NOMO-1 treated with DMSO at 0.1 percent for 48 hours (cell line): ENCODE data around the gene KRT79.
"Not testable (repeated sequence)": the region's sequence is repeated elsewhere in the genome, so short reads cannot be mapped to it uniquely, and the experiment has no call there.

Experiments
- DNase-seq: peaks from one replicate; lab custom pipeline; 2025; ENCODE audit not compliant: unreplicated experiment; lab: John Stamatoyannopoulos, UW

The KRT79 gene

DNA sequence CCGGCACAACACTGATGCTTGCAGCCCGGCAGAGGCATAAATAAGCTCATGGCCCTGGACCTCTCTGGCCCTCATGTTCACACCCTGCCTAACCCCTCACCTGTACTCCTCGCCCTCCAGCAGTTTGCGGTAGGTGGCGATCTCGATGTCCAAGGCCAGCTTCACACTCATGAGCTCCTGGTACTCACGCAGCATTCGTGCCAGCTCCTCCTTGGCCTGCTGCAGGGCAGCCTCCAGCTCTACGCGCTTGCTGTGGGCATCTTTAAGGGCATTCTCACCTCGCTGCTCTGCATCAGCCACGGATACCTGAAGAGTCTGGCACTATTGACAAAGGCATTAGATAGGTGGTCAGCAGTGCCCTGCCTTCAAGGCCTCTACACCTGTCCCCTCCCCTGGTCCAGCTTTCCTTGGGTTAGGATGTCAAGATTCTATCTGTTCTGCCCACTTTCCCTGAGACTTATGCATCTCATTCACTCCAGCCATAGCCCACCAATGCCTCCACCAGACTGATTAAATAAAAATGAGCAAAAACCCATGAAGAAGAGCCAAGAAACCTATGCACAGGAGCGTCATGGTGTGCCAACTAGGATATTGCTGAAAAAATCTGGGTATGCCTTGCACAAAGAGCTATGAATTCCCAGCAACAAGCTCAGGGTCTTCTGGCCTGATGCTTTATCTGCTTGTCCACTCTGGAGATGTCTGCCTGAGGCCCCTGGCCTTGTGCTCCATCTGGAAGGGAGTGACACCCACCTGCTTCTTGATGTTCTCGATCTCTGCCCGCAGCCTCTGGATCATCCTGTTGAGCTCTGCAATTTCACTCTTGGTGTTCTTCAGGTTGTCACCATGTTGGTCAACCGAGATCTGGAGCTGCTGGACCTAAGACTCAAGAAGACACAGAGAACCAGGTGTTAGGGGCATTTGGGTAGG lies 26.3 kb downstream of the KRT79 start:
- no peak for DNase-seq

DNA sequence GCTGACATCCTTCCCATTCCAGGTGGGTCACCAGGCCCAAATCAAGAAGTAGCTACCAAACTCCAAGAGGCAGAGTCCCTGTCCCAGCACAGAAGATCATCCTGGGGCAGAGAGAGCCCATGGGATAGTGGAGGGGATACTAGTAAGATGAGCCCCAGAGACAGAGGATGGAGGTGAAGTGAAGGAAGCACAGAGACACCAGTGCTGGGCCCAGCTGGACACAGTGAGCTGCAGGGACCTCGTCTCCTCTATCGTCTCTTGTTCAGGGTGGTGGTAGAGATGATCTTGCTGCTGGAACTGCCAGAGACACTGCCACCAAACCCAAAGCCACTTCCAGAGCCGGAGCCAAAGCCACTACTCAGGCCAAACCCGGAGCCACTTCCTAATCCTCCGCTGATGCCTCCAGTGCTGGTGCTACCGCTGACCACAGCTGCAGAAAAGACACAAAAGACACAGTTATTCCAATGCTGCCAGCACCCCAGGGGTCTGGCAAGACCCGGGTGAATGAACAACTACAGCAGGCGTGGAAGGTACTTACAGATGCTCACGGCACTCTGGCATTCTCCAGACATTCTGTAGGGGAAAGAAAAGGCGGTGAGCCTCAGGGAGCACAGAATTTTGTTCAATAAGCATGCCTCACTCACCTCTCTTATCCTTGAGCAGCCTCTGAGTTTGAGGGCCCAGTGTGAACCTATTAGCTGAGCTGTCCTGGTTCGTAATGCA lies 27.1 kb downstream of the KRT79 start:
- no peak for DNase-seq

- DNase-seq: no peak
Measured at GRCh38 chr12:52806169-52806811, 27.8 kb downstream of the KRT79 start.

- DNase-seq: no peak
Measured at GRCh38 chr12:52805739-52806138, 28.4 kb downstream of the KRT79 start.

DNA sequence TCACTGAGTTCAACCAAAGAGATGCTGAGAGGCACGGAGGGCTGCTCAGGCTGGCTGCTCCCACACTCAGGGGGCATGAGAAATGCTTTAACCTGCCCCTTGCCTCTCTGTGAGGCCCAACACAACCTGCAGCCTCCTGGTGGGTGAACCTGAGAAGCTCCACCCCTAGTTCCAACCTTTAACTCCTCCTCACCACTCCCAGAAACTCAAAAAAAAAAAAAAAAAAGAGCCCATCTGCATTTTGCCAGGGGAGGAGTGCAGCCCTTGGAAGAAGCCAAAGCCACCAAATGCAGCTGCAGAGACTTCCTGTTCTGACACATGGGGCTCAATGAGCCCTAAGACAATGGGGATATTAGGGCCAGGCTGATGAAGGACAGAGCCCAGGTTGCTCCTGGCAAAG lies 29.1 kb downstream of the KRT79 start:
- no peak for DNase-seq

DNA sequence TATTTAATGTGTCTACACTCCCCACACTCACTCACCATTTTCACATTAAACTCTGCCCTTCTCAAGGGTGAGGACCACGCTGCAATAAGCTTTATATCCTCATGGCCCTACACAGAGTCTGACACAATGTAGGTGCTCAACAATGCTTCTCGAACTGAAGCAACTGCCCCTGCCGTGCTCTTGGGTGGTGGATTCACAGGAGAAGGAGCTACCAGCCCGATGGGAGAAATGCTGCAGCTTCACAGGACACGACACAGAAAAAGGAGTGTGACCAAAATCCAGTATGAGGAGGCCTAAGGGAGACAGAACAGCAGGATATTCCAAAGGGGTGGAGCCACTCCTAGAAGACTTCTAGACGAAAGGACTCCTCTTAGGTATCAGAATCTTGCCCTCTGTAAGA lies 31.7 kb downstream of the KRT79 start:
- no peak for DNase-seq

DNA sequence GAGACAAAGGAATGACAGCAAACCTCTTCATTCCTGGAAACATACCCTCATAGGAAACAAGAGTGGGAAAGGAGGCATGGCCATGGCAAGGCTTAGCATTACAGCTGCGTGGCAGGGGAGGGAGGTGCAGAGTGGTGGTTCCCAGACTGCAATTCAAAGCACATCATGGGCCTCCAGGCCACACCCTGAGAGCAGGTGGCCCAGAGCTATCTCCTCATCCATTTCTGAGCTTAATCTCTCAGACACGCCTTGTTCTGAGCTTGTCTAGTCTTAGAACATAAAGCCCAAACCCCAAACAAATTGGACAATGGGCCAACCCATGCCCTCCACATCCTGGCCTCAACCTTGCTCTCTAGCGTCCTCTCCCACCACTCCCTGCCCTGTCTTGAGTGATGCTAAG lies 32.3 kb downstream of the KRT79 start:
- no peak for DNase-seq

DNA sequence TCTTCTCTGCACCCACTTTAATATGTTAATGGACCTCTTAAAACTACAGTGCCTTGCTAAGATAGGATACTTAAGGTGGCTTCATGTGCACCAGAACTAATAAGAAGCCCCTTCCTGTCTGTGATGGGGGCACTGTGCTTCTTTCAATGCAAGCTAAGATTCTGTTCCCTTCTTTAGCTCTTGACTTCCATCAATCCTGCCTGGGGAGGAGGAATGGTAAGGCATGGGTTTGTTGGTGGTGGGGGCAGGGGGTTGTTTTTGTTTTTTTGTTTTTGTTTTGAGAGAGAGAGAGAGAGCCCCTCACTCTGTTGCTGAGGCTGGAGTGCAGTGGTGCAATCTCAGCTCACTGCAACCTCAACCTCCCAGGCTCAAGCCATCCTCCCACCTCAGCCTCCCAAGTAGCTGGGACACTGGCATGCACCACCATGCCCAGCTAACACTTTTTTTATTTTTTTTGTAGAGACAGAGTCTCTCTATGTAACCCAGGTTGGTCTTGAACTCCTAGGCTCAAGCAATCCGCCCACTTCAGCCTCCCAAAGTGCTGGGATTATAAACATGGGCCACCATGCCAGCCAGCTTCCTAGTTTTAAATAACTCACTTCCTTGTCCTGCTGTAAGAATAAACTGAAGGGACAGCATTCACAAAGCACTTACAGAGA lies 33.7 kb downstream of the KRT79 start:
- DNase-seq: no peak

- no peak for DNase-seq
Measured at GRCh38 chr12:52799505-52800211, 34.5 kb downstream of the KRT79 start.

DNA sequence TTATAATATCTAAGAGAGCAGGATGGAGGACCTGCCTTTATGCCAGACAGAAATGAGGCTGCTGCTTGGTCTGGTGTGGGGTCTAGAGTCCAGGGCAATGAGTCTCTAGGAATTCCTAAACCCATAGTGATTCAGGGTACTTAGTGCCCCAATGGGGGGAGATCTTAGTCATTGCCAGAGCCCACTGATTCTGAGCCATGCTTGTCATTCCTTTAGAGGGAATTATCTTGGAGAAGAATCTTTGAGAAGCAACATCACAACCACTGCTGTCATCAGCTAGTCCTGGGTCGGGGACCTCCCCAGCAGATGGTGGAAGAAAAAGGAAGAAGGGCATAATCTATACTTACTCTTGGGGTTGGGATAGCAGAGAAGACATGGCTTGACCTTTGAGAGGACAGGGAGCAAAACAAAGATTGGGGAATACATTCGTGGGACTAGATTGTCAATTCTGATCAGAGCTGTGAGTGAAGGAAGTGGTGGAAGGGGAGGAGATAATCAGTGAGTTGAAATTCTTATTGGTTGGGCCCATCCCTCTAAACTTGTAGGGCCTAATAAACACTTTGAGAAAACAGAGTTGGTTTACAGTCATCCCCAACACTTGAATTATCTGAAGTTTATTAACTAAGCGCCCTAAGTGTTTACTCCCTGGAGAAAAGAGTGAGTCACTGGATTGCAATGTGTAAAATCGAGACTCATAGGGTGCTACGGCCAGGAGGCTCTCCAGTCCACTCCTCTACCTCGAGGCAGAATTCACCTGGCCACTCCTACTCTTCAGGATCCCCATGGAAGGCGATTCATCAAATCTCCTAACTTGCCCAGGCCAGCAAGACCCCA lies 35.2 kb downstream of the KRT79 start:
- DNase-seq: no peak

DNA sequence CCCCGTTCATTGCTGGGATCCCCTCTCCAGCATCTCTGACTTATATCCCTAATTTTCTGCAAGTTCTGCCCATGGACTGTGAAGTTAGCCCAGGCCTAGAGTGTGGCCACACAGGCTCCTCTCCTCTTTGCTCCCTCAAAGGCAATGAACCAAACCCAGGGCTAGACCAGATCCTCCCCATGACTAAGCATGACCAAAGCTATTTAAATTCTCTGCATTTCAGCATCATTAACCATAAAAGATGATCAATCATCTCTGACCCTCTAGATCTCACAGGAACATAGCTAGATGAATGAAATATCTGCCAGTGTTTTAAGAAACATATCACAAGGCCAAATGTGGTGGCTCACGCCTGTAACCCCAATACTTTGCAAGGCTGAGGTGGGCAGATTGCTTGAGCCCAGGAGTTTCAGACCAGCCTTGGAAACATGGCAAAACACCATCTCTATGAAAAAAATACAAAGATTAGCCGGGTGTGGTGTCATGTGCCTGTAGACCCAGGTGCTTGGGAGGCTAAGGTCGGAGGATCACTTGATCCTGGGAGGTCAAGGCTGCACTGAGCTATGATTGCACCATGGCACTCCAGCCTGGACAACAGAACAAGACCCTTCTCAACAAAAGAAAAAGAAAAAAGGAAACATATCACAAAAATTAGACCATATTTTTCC lies 36.0 kb downstream of the KRT79 start:
- no peak for DNase-seq

- no peak for DNase-seq
Measured at GRCh38 chr12:52797529-52797894, 36.6 kb downstream of the KRT79 start.

GRCh38 chr12:52796839-52797528 lies 37.1 kb downstream of the KRT79 start:
- no peak for DNase-seq

DNA sequence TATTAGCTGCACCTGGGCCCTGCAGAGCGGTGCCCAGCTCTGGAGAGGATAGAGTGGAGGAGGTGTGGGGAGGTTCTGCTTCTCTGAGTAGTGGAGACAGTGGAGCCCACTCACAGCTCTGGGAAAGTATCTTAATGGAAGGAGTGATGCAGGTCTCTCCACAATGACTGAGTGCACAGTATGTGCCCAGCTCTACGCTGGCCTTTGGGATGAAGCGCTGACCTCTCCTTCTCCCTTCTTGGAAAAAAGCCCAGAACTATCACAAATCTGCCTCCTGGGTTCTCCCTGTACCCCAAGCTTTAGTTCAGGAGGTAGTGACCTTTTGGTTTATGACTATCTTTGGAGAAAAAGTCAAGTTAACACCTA lies 37.7 kb downstream of the KRT79 start:
- DNase-seq: no peak

DNA sequence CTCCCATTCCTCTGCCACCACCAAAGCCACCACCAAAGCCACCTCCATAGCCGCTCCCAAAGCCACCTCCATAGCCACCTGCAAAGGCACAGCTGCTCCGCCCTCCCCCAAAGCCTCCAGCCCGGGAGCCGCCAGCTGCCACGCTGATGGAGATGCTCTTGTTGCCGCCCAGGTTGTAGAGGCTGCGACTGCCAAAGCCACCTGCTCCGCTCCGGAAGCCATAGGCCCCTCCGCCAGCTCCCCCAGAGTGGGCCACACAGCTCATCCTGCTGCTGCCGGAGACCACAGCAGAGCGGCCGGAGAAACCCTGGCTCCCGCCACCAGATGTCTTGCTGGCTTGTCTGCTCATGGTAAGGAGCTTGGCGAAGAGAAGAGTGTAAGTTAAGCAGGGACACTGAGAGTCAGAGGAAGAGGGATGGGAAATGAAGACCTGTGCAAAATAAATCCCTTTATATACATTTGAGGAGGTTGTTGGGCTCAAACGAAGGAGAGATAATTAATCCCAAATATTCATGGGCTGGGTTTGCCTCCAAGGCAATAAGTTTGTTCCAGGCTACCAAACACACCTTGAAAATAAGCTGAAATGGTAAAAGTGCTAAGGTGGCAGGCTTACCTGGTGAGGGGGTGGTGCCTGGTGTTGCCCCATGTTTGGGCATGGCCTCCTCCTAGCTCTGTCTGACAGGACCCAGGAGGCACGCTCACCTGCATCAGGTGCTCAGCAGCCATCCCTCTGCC lies 38.2 kb downstream of the KRT79 start, which contains the start of gene KRT3:
TSS of gene KRT3 (minus strand) at position 424 of the 735 bp plus-strand sequence. CDS start at position 349, 75 bp downstream.
- DNase-seq: no peak

GRCh38 chr12:52795332-52795674 lies 38.8 kb downstream of the KRT79 start:
- DNase-seq: not testable (repeated sequence)

GRCh38 chr12:52794479-52795331 lies 39.4 kb downstream of the KRT79 start:
- DNase-seq: no peak
